ENCODE measurements around the gene KRT20. TPM values are rescaled to one million over a fixed set of nuclear protein-coding genes. Genes with fewer than 3 reads are reported as not detected.

Gene KRT20
- polyA plus RNA-seq, 2 of the 4 experiments (the other 2 are of a cell fraction): 0.28 TPM; not detected in 1

DNA sequence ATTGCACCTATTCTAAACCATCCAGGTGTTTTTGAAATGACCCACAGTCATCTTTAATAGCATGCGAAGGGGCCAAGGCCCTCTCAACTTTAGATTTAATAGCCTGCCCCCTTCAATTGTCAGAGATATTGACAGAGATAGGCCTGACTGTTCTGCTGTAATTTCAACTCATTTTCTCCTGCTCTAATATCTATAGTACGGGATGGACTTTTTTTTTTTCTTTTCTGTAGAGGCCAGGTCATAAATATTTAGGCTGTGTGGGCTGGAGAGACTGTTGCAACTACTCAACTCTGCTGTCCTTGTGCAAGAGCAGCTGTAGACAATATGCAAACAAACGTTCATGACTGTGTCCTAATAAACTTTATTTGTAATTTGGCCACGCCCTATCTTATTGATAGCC is 24.7 kb upstream of the KRT20 start:
- peak; percentile 27 to 48; a peak in 4 of 6 replicates for ATAC-seq
- Histone ChIP-seq H3K27ac (peak overlapping the region; percentile 55 to 62), H3K4me3 (no peak overlapping the region), H3K9me3 (no peaks in the 10 kb centered on the region), H3K4me1 (peaks cover 31% of the 10 kb centered on the region), H3K4me2 (peak overlapping the region; percentile 68)
- CTCF ChIA-PET: interaction anchor here (0.6 to 13.1 kb wide), 53 partner anchors 8 to 758 kb away, joined by 3 to 246 read pairs (median 4); partner anchors contain the start of genes KRTAP16-1 and KRTAP2-3
- DNase-seq (ENCODE audit: low read depth in 1 of 2, low spot score in 1 of 2): no peak
- WGBS (ENCODE audit: missing lambda C conversion rate): 45% methylated on average over 4 of the region's 4 CpGs
- TF ChIP-seq CEBPB (IDR thresholded peaks at IDR 0.05): peak; percentile 54 to 69; a peak in 3 of 4 replicates
- TF ChIP-seq, protein P1, sequence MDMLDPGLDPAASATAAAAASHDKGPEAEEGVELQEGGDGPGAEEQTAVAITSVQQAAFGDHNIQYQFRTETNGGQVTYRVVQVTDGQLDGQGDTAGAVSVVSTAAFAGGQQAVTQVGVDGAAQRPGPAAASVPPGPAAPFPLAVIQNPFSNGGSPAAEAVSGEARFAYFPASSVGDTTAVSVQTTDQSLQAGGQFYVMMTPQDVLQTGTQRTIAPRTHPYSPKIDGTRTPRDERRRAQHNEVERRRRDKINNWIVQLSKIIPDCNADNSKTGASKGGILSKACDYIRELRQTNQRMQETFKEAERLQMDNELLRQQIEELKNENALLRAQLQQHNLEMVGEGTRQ (IDR thresholded peaks at IDR 0.05): no peak
- TF ChIP-seq, protein P2, sequence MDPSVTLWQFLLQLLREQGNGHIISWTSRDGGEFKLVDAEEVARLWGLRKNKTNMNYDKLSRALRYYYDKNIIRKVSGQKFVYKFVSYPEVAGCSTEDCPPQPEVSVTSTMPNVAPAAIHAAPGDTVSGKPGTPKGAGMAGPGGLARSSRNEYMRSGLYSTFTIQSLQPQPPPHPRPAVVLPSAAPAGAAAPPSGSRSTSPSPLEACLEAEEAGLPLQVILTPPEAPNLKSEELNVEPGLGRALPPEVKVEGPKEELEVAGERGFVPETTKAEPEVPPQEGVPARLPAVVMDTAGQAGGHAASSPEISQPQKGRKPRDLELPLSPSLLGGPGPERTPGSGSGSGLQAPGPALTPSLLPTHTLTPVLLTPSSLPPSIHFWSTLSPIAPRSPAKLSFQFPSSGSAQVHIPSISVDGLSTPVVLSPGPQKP (IDR thresholded peaks at IDR 0.05; ENCODE audit: low read depth, low read length): no peak
- POLR2A ChIA-PET: no interaction called here
- FAIRE-seq: no peak

DNA sequence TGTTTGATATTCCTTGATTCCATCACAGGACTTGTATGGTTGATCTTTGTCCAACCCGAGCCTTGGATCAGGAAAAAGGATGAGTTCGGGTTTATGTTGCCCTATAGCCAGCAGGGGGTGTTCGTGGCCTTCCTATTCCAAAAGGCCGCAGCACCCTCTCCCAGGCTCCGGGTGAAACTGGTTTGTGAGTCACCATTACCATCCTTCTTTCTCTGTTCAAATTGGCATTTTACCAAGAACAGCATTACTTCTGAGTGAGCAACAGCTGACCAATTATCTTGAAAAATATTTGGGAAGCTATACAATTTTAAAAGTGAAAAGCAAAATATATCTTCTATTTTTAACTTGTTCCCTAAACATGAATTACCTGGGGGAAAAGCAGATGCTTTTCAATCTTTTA is 24.3 kb upstream of the KRT20 start:
- peak; percentile 99 to 100 for TF ChIP-seq RAD21 (conservative IDR thresholded peaks at IDR 0.05 in 1 of 2, IDR thresholded peaks at IDR 0.05 in 1 of 2)
- 0 out of 5 replicates have a peak, but pooled peaks of 1 of the 2 experiments have one; percentile 24 for TF ChIP-seq JUN (IDR thresholded peaks at IDR 0.05)
- TF ChIP-seq RNF2 (IDR thresholded peaks at IDR 0.05; ENCODE audit: borderline replicate concordance, low read depth): no peak
- peak; percentile 99 for TF ChIP-seq SMC3 (IDR thresholded peaks at IDR 0.05)
- TF ChIP-seq, protein P3, sequence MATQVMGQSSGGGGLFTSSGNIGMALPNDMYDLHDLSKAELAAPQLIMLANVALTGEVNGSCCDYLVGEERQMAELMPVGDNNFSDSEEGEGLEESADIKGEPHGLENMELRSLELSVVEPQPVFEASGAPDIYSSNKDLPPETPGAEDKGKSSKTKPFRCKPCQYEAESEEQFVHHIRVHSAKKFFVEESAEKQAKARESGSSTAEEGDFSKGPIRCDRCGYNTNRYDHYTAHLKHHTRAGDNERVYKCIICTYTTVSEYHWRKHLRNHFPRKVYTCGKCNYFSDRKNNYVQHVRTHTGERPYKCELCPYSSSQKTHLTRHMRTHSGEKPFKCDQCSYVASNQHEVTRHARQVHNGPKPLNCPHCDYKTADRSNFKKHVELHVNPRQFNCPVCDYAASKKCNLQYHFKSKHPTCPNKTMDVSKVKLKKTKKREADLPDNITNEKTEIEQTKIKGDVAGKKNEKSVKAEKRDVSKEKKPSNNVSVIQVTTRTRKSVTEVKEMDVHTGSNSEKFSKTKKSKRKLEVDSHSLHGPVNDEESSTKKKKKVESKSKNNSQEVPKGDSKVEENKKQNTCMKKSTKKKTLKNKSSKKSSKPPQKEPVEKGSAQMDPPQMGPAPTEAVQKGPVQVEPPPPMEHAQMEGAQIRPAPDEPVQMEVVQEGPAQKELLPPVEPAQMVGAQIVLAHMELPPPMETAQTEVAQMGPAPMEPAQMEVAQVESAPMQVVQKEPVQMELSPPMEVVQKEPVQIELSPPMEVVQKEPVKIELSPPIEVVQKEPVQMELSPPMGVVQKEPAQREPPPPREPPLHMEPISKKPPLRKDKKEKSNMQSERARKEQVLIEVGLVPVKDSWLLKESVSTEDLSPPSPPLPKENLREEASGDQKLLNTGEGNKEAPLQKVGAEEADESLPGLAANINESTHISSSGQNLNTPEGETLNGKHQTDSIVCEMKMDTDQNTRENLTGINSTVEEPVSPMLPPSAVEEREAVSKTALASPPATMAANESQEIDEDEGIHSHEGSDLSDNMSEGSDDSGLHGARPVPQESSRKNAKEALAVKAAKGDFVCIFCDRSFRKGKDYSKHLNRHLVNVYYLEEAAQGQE (IDR thresholded peaks at IDR 0.05): no peak
- TF ChIP-seq EP300 (IDR thresholded peaks at IDR 0.05): no peak
- TF ChIP-seq HOXA7 (CRISPR knock-in tag; IDR thresholded peaks at IDR 0.05): no peak
- TF ChIP-seq, protein P4, sequence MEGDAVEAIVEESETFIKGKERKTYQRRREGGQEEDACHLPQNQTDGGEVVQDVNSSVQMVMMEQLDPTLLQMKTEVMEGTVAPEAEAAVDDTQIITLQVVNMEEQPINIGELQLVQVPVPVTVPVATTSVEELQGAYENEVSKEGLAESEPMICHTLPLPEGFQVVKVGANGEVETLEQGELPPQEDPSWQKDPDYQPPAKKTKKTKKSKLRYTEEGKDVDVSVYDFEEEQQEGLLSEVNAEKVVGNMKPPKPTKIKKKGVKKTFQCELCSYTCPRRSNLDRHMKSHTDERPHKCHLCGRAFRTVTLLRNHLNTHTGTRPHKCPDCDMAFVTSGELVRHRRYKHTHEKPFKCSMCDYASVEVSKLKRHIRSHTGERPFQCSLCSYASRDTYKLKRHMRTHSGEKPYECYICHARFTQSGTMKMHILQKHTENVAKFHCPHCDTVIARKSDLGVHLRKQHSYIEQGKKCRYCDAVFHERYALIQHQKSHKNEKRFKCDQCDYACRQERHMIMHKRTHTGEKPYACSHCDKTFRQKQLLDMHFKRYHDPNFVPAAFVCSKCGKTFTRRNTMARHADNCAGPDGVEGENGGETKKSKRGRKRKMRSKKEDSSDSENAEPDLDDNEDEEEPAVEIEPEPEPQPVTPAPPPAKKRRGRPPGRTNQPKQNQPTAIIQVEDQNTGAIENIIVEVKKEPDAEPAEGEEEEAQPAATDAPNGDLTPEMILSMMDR (IDR thresholded peaks at IDR 0.05): peak; percentile 98
- TF ChIP-seq FOSL2 (IDR thresholded peaks at IDR 0.05): peak; percentile 72
- peak; percentile 96 for TF ChIP-seq FOSL2 (CRISPR knock-in tag; IDR thresholded peaks at IDR 0.05)
- peak; percentile 70; the same call in 1 of the 2 replicates for TF ChIP-seq JUNB (IDR thresholded peaks at IDR 0.05)
- TF ChIP-seq NFE2L2 (conservative IDR thresholded peaks at IDR 0.05; ENCODE audit: low read length): 0 out of 2 replicates have a peak, but pooled peaks have one; percentile 7
- H3K9me3 ChIP-seq: no peaks in the 10 kb centered on the region
- H3K4me2 ChIP-seq: peak overlapping the region; percentile 68
- FAIRE-seq (peak; percentile 99), DNase-seq (ENCODE audit: low read depth in 1 of 2, low spot score in 1 of 2) (peak; percentile 91 to 92), ATAC-seq (peak; percentile 91 to 95)
- no peak overlapping the region for H3K4me3 ChIP-seq
- peaks cover 31% of the 10 kb centered on the region for H3K4me1 ChIP-seq
- POLR2A ChIA-PET: no interaction called here
- 2% methylated on average over 5 of the region's 5 CpGs for WGBS (ENCODE audit: missing lambda C conversion rate)
- CTCF ChIA-PET: interaction anchor here (0.6 to 13.1 kb wide), 53 partner anchors 8 to 759 kb away, joined by 3 to 246 read pairs (median 4); partner anchors contain the start of genes KRTAP16-1 and KRTAP2-3
- H3K27ac ChIP-seq: peak overlapping the region; percentile 62 to 65
